ENCODE data around the gene NHS.

NHS gene

GRCh38 chrX:17456526-17456925 lies 81.5 kb downstream of the NHS start:
- Histone ChIP-seq H3K4me3 (ENCODE audit: low read depth, low read length) (no peak overlapping the region), H3K9me3 (no peaks in the 10 kb centered on the region), H3K4me1 (no peaks in the 10 kb centered on the region), H3K27me3 (no peaks in the 10 kb centered on the region), H3K36me3 (no peaks in the 10 kb centered on the region)
- no peak for DNase-seq
- no peak for TF ChIP-seq CTCF (IDR thresholded peaks at IDR 0.05; ENCODE audit: low read depth, low read length)

GRCh38 chrX:17459008-17459611 lies 84.1 kb downstream of the NHS start:
- no peak for DNase-seq
- no peaks in the 10 kb centered on the region for H3K9me3 ChIP-seq
- TF ChIP-seq CTCF (IDR thresholded peaks at IDR 0.05; ENCODE audit: low read depth, low read length), result no peak
- no peak overlapping the region for H3K4me3 ChIP-seq (ENCODE audit: low read depth, low read length)
- H3K36me3 ChIP-seq, result no peaks in the 10 kb centered on the region
- no peaks in the 10 kb centered on the region for H3K27me3 ChIP-seq
- no peaks in the 10 kb centered on the region for H3K4me1 ChIP-seq

GRCh38 chrX:17459661-17460060 lies 84.7 kb downstream of the NHS start:
- TF ChIP-seq CTCF (IDR thresholded peaks at IDR 0.05; ENCODE audit: low read depth, low read length), result no peak
- Histone ChIP-seq H3K4me1 (no peaks in the 10 kb centered on the region), H3K9me3 (no peaks in the 10 kb centered on the region), H3K4me3 (ENCODE audit: low read depth, low read length) (no peak overlapping the region), H3K36me3 (no peaks in the 10 kb centered on the region), H3K27me3 (no peaks in the 10 kb centered on the region)
- no peak for DNase-seq

GRCh38 chrX:17462881-17463280 lies 87.9 kb downstream of the NHS start:
- no peak overlapping the region for H3K4me3 ChIP-seq (ENCODE audit: low read depth, low read length)
- H3K27me3 ChIP-seq, result no peaks in the 10 kb centered on the region
- no peaks in the 10 kb centered on the region for H3K4me1 ChIP-seq
- H3K9me3 ChIP-seq, result no peaks in the 10 kb centered on the region
- no peak for DNase-seq
- no peaks in the 10 kb centered on the region for H3K36me3 ChIP-seq
- TF ChIP-seq CTCF (IDR thresholded peaks at IDR 0.05; ENCODE audit: low read depth, low read length), result no peak

- no peaks in the 10 kb centered on the region for H3K36me3 ChIP-seq
- H3K27me3 ChIP-seq, result no peaks in the 10 kb centered on the region
- DNase-seq, result no peak
- TF ChIP-seq CTCF (IDR thresholded peaks at IDR 0.05; ENCODE audit: low read depth, low read length), result no peak
- H3K4me3 ChIP-seq (ENCODE audit: low read depth, low read length), result no peak overlapping the region
- no peaks in the 10 kb centered on the region for H3K9me3 ChIP-seq
- no peaks in the 10 kb centered on the region for H3K4me1 ChIP-seq
Observed at GRCh38 chrX:17464194-17464593, 89.2 kb downstream of the NHS start.

GRCh38 chrX:17465201-17465600 lies 90.2 kb downstream of the NHS start:
- no peak for DNase-seq
- Histone ChIP-seq H3K4me3 (ENCODE audit: low read depth, low read length) (no peak overlapping the region), H3K36me3 (no peaks in the 10 kb centered on the region), H3K27me3 (no peaks in the 10 kb centered on the region), H3K9me3 (no peaks in the 10 kb centered on the region), H3K4me1 (no peaks in the 10 kb centered on the region)
- no peak for TF ChIP-seq CTCF (IDR thresholded peaks at IDR 0.05; ENCODE audit: low read depth, low read length)

Measured in BE2C (cell line).